GM21528 (cell line): Measurements from ENCODE around the gene CYP1A2.
A peak's percentile ranks its signal among the peaks of the same experiment; 100 is the strongest.
"Not testable (repeated sequence)": the region's sequence is repeated elsewhere in the genome, so short reads cannot be mapped to it uniquely, and the experiment has no call there.

ENCODE experiments used
- ATAC-seq: cut with Tn5 transposase; IDR thresholded peaks from one replicate; pipeline ENCODE4 v1.9.1; 2021; ENCODE audit warnings: mild to moderate bottlenecking, moderate library complexity; ENCODE audit not compliant: unreplicated experiment, low FRiP score

Gene CYP1A2

DNA sequence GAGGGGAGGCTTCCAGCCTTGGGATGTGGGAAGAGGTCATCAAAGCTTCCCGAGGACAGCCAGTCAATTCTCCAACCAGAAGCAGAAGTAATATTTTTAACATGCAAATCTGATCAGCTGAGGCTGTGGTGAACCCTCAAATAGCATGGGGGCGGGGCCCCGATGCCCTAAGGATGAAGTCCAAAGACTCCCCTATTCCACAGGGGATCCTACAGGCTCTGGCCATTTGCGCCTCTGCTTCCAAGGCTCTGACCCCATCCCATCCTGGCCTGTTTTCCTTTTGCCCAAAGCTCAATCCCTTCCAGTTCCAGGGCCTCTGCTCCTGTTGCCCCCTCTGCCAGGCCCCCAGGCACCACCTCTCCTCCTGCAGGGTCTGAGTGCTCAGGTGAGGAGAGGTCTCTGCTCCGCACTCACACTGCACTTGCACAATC is 26.5 kb downstream of the CYP1A2 start:
- ATAC-seq, result no peak

DNA sequence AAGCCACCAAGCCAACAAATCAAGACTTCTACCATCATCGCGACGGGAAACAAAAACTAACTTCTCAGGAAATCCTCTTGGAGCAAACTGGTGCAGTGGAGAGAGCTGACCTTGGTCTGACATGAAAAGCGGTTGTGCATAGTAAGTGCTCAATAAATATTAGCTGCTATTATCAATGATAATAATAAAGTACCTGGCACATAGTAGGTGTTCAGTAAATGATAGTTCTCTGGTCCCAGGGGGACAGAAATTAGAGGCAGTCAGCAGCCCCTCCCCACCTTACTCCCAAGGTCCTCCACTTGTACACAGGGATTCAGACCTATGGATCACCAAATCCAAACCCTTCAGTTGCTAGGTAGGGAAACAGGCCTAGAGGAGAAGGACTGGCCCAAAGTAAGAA is 27.2 kb downstream of the CYP1A2 start:
- ATAC-seq, result no peak

DNA sequence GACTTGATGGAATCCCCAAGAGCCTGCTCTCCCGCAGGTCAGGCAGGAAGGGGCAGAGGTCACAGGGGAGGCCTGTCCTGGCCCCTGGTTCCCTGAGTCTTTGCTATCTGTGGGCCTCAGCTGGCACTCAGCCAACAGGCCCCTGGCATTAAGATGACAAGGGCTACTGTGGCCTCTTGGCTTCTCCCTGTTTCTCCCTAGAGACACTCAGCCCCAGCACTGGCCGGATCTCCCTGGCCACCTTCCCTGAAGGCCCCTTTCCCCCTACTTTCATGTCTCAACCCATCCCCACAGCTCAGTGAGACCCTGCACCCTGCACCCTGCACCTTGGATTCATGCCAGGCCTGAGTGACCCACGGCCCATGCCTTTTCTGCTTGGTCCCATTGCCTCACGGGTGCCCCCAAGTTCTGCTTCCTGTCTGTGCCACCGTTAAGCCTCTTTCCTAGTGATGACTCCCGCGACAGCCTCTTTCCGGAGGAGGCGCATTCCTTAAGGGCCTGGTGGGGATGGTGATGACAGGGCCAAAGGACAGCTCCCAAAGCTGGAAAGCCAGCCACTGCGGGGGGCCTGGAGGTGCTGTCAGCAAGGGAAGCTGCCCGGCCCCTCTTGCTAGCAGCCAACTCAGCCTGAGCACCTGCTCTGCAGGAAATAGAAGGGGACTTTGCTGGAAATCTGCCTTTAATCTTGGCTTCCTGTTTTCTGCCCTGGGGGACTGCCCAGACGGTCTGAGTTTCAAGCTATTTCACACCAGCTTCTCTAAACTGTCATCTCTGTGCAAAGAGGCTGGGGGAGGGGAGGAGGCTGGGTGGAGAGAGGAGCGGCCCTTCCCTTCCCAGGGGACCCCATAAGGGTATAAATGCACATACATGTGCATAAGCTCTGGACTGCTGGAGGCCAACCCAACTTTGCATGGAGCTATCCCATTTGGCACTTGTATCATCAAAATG is 28.4 kb downstream of the CYP1A2 start:
- ATAC-seq, result no peak

DNA sequence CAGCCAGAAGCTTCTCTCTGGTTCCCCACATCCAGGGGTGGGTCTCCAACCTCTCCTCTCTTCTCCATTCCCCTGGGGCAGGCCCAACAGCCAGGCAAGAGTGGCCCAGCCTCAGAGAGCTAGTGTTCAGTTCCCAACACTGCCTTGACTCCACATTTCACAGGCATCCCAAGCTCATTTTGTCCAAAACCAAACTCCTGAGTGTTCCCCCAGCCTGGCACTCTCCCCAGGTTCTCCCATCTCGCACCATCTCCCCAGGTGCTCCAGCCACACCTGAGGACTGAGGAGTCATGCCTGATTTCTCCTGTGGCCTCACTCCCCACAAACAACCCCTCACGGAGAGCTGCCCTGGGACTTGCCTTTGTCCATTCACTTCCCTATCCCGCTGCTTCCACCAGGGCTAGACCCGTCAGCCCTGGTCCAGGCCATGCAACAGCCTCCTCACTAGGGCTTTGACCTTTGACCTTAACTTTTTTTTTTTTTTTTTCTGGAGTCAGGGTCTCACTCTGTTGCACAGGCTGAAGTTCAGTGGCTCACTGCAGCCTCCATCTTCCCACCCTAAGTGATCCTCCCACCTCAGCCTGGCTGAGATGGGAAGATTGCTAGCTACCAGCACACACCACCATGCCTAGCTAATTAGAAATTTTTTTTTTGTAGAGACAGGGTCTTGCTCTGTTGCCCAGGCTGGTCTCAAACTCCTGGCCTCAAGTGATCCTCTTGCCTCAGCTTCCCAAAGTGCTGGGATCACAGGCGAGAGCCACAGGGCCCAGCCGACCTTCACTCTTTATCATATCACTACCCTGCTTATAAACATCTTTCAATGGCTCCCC is 29.3 kb downstream of the CYP1A2 start:
- no peak for ATAC-seq

DNA sequence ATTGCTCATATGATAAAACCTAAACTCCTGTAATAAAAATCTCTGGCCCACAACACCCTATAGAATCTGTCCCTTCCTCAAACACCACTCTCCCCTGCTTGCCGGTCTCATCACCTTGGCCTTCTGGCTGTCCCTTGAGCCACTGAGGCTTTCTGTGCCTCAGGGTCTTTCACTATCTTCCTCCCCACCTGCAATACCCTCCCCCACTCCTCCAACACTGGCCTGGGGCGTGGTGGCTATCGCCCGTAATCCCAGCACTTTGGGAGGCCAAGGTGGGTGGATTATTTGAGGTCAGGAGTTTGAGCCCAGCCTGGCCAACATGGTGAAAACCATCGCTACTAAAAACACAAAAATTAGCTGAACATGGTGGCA is 29.9 kb downstream of the CYP1A2 start:
- no peak for ATAC-seq

DNA sequence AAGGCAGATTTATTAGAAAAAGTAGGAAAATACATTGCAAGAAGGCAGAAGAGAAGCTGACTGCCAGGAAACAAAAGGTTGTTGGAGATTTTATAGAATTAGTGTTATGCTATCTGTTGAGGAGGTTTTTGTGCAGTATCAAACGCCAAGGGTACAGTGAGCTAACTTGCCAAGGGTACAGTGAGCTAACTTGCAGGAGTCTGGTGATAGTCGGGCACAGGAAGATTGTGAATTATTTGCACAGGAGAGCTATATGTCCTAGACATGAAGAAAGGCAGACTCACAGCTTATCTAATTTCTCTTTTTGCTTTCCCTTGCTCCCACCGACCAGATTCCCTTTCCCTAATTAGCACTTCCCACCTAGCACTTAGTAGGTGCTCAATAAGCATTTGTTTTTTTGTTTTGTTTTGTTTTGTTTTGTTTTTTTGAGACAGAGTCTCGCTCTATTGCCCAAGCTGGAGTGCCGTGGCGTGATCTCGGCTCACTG is 30.6 kb downstream of the CYP1A2 start:
- no peak for ATAC-seq

DNA sequence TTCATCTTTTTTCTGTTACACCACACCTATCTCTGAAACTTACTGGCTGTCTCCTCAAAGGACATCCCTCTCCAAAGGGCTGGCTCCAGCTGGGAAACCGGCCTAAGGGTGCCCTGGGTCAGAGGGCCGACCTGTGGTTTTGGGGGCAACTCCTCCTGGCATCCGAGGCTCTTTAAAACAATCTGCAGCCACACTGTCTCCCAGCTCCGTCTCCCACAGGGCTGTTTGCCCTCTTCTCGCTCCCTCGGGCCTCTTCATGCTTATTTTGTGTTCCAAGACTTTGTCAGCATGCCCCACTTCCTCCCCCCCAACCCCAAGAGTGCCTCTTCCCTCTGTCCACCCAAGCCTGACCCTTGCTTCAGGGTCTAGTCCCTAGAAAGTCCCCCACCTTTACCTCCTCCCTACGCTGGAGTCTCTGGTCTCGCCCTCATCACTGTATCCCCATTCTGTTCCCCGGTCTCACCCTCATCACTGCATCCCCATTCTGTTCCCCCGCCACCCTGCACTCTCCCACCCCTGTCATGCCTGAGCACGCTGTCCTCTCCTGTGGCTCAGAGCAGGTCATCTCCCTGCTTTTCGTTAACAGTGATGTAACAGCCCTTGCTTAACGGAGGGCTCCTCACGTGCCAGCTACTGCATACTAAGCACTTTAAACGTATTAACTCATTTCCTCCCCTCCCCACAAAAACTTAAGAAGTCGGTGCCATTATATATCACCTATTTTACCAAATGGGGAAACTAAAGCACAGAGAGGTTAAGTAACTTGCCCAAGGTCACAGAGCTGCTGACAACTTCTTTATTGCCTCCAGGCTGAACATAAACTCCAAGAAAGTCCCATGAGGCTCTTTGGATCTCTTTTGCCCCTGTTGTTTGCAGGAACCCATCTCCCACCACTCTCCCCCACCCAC is 32.1 kb downstream of the CYP1A2 start:
- ATAC-seq, result no peak

DNA sequence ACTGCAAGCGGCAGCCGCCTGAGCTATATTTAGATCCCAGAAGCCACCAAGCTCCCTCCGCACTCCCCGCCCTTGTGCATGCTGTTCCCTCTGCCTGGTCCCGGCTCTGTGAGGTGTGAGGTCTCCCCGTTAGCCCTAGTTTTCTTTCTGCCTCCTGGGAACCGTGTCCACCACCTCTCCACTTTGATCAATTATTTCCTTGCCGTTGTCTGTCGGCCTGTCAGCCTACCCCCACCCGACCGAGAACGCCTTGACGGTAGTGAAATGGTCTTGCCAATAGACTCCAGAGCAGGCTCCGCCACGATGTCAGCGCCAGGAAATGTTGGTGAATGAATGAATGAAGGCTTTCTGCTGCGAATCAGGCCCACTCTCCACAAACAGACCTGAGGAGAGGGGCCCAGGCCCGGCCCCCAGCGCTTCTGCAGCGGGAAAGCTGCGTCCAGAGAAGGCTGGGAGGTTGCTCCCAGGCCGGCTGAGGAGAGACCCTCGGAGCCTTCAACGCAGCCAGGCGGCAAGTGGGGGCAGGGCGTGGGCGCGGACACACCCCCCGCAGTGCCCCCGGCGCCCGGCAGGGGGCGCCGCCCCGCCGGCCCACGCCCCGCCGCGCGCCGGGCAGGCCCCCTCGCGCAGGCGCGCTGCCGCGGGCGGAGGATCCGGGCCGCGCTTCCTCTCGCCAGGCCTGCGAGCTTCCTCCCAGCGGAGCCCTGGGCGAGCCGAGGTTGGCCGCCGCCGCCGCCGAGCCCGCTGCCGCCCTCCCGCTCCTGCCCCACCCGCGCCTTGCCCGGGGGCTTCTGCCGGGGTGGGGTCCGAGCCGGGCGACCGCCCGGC is 33.0 kb downstream of the CYP1A2 start, which contains the start of gene CSK:
TSS of gene CSK (plus strand) at position 650 of the 828 bp plus-strand sequence. CDS start 16,218 bp downstream, outside the sequence.
- ATAC-seq, result peak; percentile 39

GRCh38 chr15:74782259-74783071 is 33.8 kb downstream of the CYP1A2 start:
- peak; percentile 14 for ATAC-seq

DNA sequence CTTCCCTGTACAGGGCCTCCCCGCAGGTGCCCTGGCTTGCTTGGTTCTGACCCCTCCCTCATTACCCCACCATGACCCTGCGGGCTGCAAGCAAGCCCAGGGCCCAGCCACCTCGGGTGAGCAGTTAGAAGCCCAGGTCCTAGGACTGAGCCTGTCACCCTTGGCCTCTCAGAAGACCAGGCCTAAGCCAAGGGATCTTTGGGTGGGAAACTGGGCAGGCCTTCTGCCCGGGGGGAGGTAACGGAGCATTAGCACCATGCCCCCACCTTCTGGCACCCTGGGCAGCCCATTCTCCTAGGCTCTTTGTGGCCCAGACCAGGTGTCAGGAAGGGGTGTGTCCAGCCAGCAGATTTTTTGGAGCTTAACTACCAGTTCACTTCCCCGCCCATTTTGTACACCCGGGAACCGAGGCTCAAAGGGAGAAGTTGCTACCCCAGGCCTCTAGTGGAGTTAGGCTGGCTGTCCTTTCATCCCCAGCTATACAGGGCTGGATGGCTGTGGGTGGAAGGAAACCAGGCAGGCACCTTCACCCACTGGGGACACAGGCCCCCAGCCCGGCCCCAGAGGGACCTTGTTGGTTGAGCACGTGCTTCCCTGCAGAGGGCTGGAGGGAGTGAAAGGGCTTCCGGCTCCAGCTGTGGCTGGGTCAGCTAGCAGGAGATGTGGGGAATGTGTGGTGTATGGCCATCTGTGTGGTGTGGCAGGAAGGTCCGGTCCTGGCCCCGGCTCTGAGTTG is 34.6 kb downstream of the CYP1A2 start:
- ATAC-seq, result no peak

- ATAC-seq, result no peak
These were observed 35.1 kb downstream of the CYP1A2 start for GRCh38 chr15:74783808-74784175.

- no peak for ATAC-seq
These were observed 36.0 kb downstream of the CYP1A2 start for GRCh38 chr15:74784426-74785193.

DNA sequence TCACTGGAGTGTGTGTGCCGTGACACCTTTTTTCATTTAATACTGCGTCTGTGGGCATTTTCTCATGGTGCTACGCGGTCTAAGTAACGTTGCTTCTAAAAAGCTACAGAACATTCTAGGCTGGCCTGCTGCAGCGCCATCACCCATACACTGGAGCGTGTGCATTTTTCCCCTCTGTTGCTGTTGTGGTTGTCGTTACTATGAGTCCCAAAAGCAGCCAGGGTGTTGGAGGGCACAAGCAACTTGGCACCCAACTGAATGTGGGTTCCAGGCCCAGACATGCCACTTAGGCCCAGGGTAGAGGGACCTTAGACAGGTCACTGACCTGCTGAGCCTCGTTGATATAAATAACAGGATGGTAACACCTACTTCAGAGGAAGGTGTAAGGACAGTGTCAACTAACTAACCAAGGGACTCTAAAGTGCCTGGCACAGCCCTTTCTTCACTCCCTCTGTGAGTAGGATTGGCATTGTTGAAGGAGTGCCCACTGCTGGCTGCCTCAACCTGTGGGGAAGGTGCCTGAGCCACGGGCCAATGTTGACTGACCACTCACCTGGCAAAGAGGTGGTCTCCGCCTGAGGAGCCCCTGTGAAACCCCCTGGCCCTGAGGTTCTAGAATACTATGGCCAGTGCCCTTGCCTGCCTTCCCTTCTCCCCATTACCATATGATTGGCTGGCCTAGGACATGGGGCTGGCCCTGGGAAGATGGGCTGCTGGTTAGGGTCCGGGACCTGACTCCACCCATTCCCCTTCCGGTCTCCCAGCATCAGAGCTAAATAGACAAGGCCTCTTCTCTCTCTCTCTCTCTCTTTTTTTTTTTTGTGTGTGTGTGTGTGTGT is 36.8 kb downstream of the CYP1A2 start:
- ATAC-seq, result no peak

DNA sequence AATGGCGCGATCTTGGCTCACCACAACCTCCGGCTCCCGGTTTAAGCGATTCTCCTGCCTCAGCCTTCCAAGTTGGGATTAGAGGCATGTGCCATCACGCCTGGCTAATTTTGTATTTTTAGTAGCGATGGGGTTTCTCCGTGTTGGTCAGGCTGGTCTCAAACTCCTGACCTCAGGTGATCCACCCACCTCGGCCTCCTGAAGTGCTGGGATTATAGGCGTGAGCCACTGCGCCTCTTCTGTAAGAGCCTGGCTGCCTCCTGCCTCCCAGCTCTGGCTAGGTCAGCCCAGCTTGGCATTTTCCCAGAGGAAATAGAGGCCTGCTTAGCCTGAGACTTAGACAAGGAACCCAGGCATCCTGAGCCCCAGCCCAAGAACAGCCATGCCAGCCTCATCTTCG is 37.4 kb downstream of the CYP1A2 start:
- ATAC-seq, result not testable (repeated sequence)

- ATAC-seq, result no peak
These were observed 38.0 kb downstream of the CYP1A2 start for GRCh38 chr15:74786551-74787165.
